HEK293T (cell line): Measurements from ENCODE around the gene TBC1D10A.

Experiments
- CTCF ChIA-PET: fragments of 350-600 bp; formaldehyde crosslinking; extraction: SDS; loops from one replicate; lab custom pipeline; 2021; ENCODE audit warnings: antibody characterized with exemption, inconsistent platforms; lab: Yijun Ruan, JAX
- POLR2A ChIA-PET: fragments of 350-600 bp; formaldehyde crosslinking; extraction: SDS; loops from one replicate; lab custom pipeline; 2020; ENCODE audit warnings: antibody characterized with exemption, inconsistent platforms; lab: Yijun Ruan, JAX
- DNase-seq: peaks from one replicate; pipeline ENCODE4 v3.0.0; 2012; ENCODE audit warnings: mixed read lengths; ENCODE audit errors: extremely low spot score
- ARNT ChIP-seq: fragments of 450-650 bp; IDR thresholded peaks from 2 replicates; pipeline ENCODE4 v1.6.1; 2017; ENCODE audit warnings: mild to moderate bottlenecking
- BHLHE40 ChIP-seq: fragments of 450-650 bp; IDR thresholded peaks from 2 replicates; pipeline ENCODE4 v1.6.1; 2016; ENCODE audit warnings: mild to moderate bottlenecking, moderate library complexity, borderline replicate concordance
- CTBP1 ChIP-seq: fragments of 450-650 bp; IDR thresholded peaks from 2 replicates; pipeline ENCODE4 v1.6.1; 2016; ENCODE audit warnings: borderline replicate concordance
- ELF4 ChIP-seq: fragments of 450-650 bp; IDR thresholded peaks from 2 replicates; pipeline ENCODE4 v1.6.1; 2017; ENCODE audit warnings: antibody characterized with exemption
- FOXA1 ChIP-seq: fragments of 450-650 bp; IDR thresholded peaks from 2 replicates; pipeline ENCODE4 v1.6.1; 2016; ENCODE audit warnings: mild to moderate bottlenecking
- FOXK2 ChIP-seq: fragments of 450-650 bp; IDR thresholded peaks from 2 replicates; pipeline ENCODE4 v1.6.1; 2016; ENCODE audit warnings: mild to moderate bottlenecking
- FOXM1 ChIP-seq: fragments of 450-650 bp; IDR thresholded peaks from 2 replicates; pipeline ENCODE4 v1.6.1; 2017; ENCODE audit warnings: mild to moderate bottlenecking, borderline replicate concordance
- HDGF ChIP-seq: fragments of 450-650 bp; IDR thresholded peaks from 2 replicates; pipeline ENCODE4 v1.6.1; 2017; ENCODE audit warnings: antibody characterized with exemption, borderline replicate concordance
- L3MBTL2 ChIP-seq: fragments of 450-650 bp; conservative IDR thresholded peaks from 2 replicates; pipeline ENCODE4 v1.6.1; 2016; ENCODE audit warnings: mild to moderate bottlenecking
- LEF1 ChIP-seq: fragments of 450-650 bp; IDR thresholded peaks from 2 replicates; pipeline ENCODE4 v1.6.1; 2017; ENCODE audit warnings: mild to moderate bottlenecking, borderline replicate concordance
- NFRKB ChIP-seq: fragments of 450-650 bp; IDR thresholded peaks from 2 replicates; pipeline ENCODE4 v1.6.1; 2016; ENCODE audit warnings: mild to moderate bottlenecking, moderate library complexity
- SP1 ChIP-seq: fragments of 450-650 bp; IDR thresholded peaks from 2 replicates; pipeline ENCODE4 v1.6.1; 2017
- SUZ12 ChIP-seq: fragments of 450-650 bp; IDR thresholded peaks from 2 replicates; pipeline ENCODE4 v1.6.1; 2016; ENCODE audit warnings: mild to moderate bottlenecking
- TARDBP ChIP-seq: fragments of 450-650 bp; IDR thresholded peaks from 2 replicates; pipeline ENCODE4 v1.6.1; 2016
- ZNF384 ChIP-seq: fragments of 450-650 bp; IDR thresholded peaks from 2 replicates; pipeline ENCODE4 v1.6.1; 2016
- TF ChIP-seq, protein P1 (sequence below): fragments of 450-650 bp; IDR thresholded peaks from 2 replicates; pipeline ENCODE4 v1.6.1; 2016

The TBC1D10A gene

DNA sequence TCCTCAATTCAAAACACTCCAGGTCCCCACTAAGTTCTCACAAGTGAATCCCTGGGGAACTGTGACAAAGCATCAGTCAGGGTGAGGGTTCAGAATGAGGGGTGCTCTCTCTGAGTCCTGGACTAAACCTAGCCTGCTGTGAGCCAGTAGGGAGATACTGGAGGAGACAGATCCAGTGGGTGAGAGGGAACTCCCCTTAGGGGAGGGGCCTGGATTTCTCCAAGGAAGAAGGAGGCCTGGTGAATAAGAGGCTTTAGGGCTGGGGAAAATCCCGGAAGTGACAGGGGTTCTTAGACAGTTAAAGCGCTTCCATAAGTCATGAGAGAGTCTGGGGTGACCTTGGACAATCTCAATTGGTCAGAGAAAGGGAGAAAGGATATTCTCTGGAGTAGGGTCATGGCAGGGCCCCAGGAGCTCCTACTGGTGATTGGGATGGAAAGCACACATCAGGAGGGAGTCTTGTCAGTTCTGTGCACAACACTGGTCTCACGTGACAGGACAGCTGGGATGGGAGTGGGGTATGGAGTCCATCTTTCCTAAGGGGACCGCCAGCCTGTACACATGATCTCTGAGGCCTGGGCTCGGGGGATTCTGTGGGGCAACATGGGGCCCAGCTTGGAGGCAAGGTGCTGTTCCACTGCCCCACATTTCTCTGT is 1.5 kb downstream of the TBC1D10A start:
- CTCF ChIA-PET: interaction anchor here (1.5 kb wide), 1 partner anchor 37 kb away, joined by 7 read pairs; no protein-coding TSS in a partner anchor
- POLR2A ChIA-PET: interaction anchor here (3.7 kb wide), 1 partner anchor 31 kb away, joined by 31 read pairs; the partner anchor contains the start of genes CCDC157 and SF3A1
- DNase-seq: no peak

DNA sequence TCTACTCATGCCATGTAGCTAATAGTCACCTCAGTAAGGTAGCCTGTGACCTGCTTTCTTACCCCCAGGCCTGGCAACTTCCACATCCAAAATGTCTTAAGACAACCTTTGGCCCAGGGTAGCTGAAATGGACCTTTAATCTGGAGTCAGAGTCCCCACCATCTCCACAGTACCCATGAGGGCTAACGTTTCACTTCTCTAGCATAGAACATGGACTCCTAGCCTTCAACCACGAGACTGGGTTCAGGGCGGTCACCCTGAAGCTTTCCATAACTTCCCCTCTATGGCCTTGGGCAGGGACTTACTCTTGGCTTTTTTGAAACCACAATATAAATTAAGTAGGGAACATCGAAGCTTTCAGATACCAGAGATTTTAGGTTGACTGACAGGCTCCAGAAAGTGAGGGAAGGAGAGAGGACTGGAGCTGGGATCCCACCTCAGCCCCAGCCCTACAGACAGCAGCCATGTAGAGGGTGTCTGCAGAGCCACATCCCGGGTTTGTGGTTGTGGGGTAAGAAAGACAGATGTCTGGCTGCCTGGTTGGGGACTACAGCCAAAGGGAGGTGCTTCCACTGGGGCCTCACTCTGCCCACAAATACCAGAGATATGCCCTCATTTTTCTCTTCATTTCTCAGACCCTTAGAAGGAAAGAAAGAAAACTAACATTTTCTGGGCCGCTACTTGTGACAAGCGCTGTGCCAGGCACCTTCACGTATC is 2.6 kb downstream of the TBC1D10A start:
- DNase-seq: no peak
- no peak for TF ChIP-seq NFRKB
- TF ChIP-seq, protein P1, sequence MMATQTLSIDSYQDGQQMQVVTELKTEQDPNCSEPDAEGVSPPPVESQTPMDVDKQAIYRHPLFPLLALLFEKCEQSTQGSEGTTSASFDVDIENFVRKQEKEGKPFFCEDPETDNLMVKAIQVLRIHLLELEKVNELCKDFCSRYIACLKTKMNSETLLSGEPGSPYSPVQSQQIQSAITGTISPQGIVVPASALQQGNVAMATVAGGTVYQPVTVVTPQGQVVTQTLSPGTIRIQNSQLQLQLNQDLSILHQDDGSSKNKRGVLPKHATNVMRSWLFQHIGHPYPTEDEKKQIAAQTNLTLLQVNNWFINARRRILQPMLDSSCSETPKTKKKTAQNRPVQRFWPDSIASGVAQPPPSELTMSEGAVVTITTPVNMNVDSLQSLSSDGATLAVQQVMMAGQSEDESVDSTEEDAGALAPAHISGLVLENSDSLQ: no peak
- no peak for TF ChIP-seq FOXA1
- TF ChIP-seq TARDBP: no peak
- no peak for TF ChIP-seq ARNT
- TF ChIP-seq BHLHE40: no peak
- TF ChIP-seq HDGF: no peak
- no peak for TF ChIP-seq FOXM1
- TF ChIP-seq LEF1: no peak
- no peak for TF ChIP-seq ZNF384
- no peak for TF ChIP-seq SUZ12
- TF ChIP-seq FOXK2: no peak
- TF ChIP-seq CTBP1: no peak
- TF ChIP-seq L3MBTL2: no peak
- TF ChIP-seq ELF4: no peak
- no peak for TF ChIP-seq SP1
- ChIA-PET CTCF (interaction anchor here (0.9 to 1.5 kb wide), 2 partner anchors 36 kb away, joined by 3 to 7 read pairs; no protein-coding TSS in a partner anchor), POLR2A (interaction anchor here (1.0 kb wide), 2 partner anchors 33 to 54 kb away, joined by 3 read pairs; partner anchors contain the start of genes CCDC157 and SF3A1)

More for the DNA sequence above, 1.5 kb downstream of the TBC1D10A start:
- no peak for TF ChIP-seq TARDBP
- no peak for TF ChIP-seq ZNF384
- no peak for TF ChIP-seq ARNT
- TF ChIP-seq, protein P1: no peak
- TF ChIP-seq FOXK2: no peak

DNA sequence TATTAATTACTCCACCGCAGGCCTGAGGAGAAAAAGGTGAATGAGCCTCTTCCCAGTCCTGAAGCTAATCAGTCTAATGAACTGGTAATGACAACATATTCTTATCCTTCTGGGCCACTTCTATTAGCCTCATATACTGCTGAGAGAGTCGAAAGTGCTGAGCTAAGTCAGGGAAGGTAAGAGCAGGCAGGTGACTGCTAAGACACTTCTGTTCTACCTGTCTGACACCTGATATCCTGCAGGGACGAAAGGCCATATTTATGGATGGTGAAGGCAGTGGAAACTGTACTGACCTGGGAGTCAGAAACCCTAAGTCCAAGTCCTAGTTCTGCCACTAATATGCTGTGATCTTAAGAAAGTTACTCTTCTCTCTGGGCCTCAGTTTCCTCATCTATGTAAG is 3.5 kb downstream of the TBC1D10A start:
- CTCF ChIA-PET: interaction anchor here (0.9 kb wide), 1 partner anchor 35 kb away, joined by 3 read pairs; no protein-coding TSS in a partner anchor
- no peak for DNase-seq
- POLR2A ChIA-PET: no interaction called here
- TF ChIP-seq FOXA1 (no peak), LEF1 (no peak), ZNF384 (no peak), NFRKB (no peak), SUZ12 (no peak), ELF4 (no peak), CTBP1 (no peak), L3MBTL2 (no peak), TARDBP (no peak), ARNT (no peak), FOXM1 (no peak)
- TF ChIP-seq, protein P1: no peak

DNA sequence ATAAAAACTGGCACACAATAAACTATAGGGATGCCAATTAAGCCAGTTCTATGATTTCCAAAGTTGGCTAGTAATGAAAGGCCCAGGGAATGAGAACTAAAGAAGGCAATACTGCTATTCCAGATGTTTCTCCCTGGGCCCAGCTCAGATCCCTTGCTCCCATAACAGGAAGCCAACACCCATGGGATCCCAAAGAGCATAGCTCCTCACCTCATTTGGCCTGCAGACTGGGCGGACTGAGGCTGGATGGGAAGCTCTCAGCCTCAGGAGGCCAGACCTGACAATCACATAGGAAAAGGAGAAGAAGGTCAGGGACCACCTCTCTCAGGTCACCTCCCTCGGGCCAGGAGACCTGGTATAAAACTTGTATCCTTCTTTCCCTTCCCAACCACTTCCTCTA is 5.3 kb downstream of the TBC1D10A start:
- no peak for DNase-seq
- no peak for TF ChIP-seq TARDBP
- TF ChIP-seq ARNT: no peak
- TF ChIP-seq FOXK2: no peak
- no peak for TF ChIP-seq SP1
- no peak for TF ChIP-seq CTBP1
- ChIA-PET CTCF (no interaction called here), POLR2A (interaction anchor here (0.6 to 1.2 kb wide), 2 partner anchors 35 to 1431 kb away, joined by 4 read pairs; partner anchors contain the start of genes CCDC157 and SF3A1)

DNA sequence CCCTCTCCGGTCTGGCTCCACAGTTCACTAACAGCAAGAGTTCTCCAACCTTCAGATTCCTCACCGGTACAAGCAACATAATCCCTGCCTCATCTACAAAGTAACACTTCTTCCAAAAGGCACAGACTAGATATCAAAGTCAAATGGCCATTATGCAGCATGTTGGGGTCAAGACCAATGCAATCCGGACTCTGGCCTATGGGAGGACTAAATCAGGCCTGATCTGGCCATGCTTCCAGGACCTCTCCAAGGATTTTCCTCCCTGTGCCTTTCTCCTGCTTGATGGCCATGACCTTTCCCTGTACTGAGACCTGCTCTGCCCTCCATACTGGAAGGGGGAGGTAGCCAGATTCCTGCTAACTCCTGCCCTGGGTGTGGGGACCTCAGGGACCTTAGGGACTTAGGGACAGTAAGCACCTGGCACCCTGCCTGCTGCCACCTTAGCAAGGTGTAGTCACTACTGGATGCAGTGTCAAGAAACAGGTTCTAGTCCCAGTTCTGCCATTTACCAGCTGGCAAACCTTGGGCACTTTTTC is 6.7 kb downstream of the TBC1D10A start:
- ChIA-PET POLR2A (no interaction called here), CTCF (interaction anchor here (1.0 kb wide), 1 partner anchor 32 kb away, joined by 4 read pairs; no protein-coding TSS in a partner anchor)
- no peak for TF ChIP-seq LEF1
- no peak for TF ChIP-seq SP1
- TF ChIP-seq ELF4: no peak
- no peak for TF ChIP-seq HDGF
- TF ChIP-seq FOXK2: no peak
- TF ChIP-seq L3MBTL2: no peak
- DNase-seq: no peak

DNA sequence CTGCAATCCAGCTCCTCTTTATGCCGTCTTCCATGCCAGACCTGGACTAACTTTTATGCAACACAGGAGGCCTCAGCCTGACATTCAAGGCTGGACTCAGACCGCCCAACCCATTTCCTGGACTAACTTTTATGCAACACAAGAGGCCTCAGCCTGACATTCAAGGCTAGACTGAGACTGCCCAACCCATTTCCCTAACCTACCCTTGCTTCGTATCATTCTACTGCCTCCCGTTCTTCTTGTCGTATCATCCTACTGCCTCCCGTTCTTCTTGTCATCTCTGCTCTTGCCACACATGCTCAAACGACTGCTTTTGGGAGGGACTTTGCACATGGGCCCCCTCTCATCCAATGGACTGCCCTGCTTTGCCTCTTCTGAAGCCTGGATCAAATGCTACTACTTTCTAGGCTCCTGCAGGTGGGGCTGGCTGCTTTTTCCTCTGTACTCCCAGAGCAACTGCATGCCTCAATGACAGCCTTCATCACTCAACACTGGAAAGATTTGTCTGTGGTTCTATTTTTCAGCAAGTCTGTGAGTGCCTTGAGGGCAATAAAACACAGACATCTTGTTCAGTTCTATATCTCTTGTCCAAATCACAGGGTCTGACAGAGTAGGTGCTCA is 7.8 kb downstream of the TBC1D10A start:
- DNase-seq: no peak
- CTCF ChIA-PET: no interaction called here
- TF ChIP-seq ZNF384 (no peak), SUZ12 (no peak), FOXM1 (no peak), ARNT (no peak), BHLHE40 (no peak), FOXA1 (no peak), LEF1 (no peak), HDGF (no peak), CTBP1 (no peak), TARDBP (no peak), ELF4 (no peak), NFRKB (no peak), FOXK2 (no peak), L3MBTL2 (no peak), SP1 (no peak)
- TF ChIP-seq, protein P1: no peak
- POLR2A ChIA-PET: no interaction called here
